Activated CD4-positive, alpha-beta T cell treated with anti-CD3 and anti-CD28 coated beads for 36 hours (primary cell): ENCODE results near the gene ING2. TPM values are rescaled to one million over a fixed set of nuclear protein-coding genes. Genes with fewer than 3 reads are reported as not detected.
A peak's percentile ranks its signal among the peaks of the same experiment; 100 is the strongest.

Source experiments
- ATAC-seq: fragments of 200-7000 bp; cut with Tn5 transposase; one replicate; pipeline ENCODE4 v1.10.0; 2021; ENCODE audit warnings: mild to moderate bottlenecking, moderate library complexity
- CTCF ChIA-PET: fragments of 350-600 bp; sonication (Branson Sonifier 250); formaldehyde crosslinking; loops from one replicate; lab custom pipeline; 2021; ENCODE audit warnings: antibody characterized with exemption; lab: Charles Lee
- POLR2A ChIA-PET: fragments of 350-600 bp; sonication (Branson Sonifier 250); formaldehyde crosslinking; loops from one replicate; lab custom pipeline; 2021; ENCODE audit warnings: antibody characterized with exemption, inconsistent platforms; lab: Charles Lee
- DNase-seq: peaks from one replicate; pipeline ENCODE4 v3.0.0-alpha.2; 2020
- H3K27ac Mint-ChIP-seq: one replicate; pipeline ENCODE4 v1.8.0; 2021; ENCODE audit warnings: mixed read lengths
- H3K27me3 Mint-ChIP-seq: one replicate; pipeline ENCODE4 v1.8.0; 2021; ENCODE audit warnings: mixed read lengths
- H3K36me3 Mint-ChIP-seq: one replicate; pipeline ENCODE4 v1.8.0; 2021; ENCODE audit warnings: low read depth, mixed read lengths
- H3K4me1 Mint-ChIP-seq: one replicate; pipeline ENCODE4 v1.8.0; 2021; ENCODE audit warnings: mixed read lengths
- H3K4me3 Mint-ChIP-seq: one replicate; pipeline ENCODE4 v1.8.0; 2021; ENCODE audit warnings: mild to moderate bottlenecking, moderate library complexity, mixed read lengths
- H3K9me3 Mint-ChIP-seq: one replicate; pipeline ENCODE4 v1.8.0; 2021; ENCODE audit warnings: low read depth, mixed read lengths
- intact Hi-C, 2 experiments: fragments of 100-400 bp; cut with DNase I in 1 of 2; cut with micrococcal nuclease in 1 of 2; formaldehyde crosslinking; loops; one replicate each; pipeline versions ENCODE4 v1.14.2 to v1.15.1; 2022 to 2024; cut with DNase I, micrococcal nuclease
- total RNA-seq, 2 experiments: library from RNA; stranded (reverse); gene quantifications; one replicate each; pipeline ENCODE4 v1.2.3, GENCODE V29; 2021

The ING2 gene
- total RNA-seq, 2 experiments from 2014 or later, result 19.9 to 30.0 TPM

DNA sequence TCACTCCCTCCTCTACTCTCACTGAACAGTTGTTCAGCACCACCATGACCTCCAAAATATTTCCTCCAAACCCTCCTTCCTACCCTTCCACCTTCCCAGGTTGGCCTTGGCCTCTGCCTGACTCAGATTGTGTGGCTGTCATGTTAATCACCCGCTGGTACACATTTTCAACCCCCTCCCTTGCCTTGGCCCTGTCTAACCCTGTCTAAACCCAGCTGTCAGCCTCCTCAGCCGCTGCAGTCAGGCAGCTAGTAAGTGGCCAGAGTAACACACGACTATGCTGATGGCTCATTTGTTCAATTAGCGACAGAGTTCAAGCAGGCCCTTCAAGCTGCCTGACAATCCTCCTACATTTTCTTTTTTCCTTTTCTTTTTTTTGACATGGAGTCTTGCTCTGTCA, 18.0 kb downstream of the ING2 start:
- Mint-ChIP-seq H3K27me3 (peaks cover 9% of the 10 kb centered on the region), H3K36me3 (no peaks in the 10 kb centered on the region), H3K27ac (no peak overlapping the region), H3K9me3 (no peaks in the 10 kb centered on the region), H3K4me1 (no peaks in the 10 kb centered on the region), H3K4me3 (no peak overlapping the region)
- ATAC-seq (no peak), DNase-seq (no peak)
- CTCF ChIA-PET, result interaction anchor here (0.7 kb wide), 1 partner anchor 164 kb away, joined by 3 read pairs; no protein-coding TSS in a partner anchor
- POLR2A ChIA-PET, result no interaction called here
- intact Hi-C loops, result no loop called here

DNA sequence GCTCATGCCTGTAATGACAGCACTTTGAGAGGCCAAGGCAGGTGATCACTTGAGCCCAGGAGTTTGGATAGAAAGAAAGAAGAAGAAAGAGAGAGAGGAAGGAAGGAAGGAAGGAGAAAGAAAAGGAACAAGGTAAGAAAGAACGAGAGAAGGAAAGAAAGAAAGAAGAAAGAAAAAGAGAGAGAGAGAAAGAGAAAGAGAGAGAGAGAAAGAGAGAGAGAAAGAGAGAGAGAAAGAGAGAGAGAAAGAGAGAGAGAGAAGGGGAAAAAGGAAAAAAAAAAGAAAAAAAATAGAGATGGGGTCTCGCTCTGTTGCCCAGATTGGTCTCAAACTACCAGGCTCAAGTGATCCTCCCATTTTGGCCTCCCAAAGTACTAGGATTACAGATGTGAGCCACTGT, 22.5 kb downstream of the ING2 start:
- H3K9me3 Mint-ChIP-seq, result no peaks in the 10 kb centered on the region
- POLR2A ChIA-PET, result no interaction called here
- H3K27me3 Mint-ChIP-seq, result peaks cover 22% of the 10 kb centered on the region
- intact Hi-C loops, result no loop called here
- DNase-seq (no peak), ATAC-seq (no peak)
- H3K4me1 Mint-ChIP-seq, result no peaks in the 10 kb centered on the region
- H3K27ac Mint-ChIP-seq, result no peak overlapping the region
- no peaks in the 10 kb centered on the region for H3K36me3 Mint-ChIP-seq
- CTCF ChIA-PET, result no interaction called here
- H3K4me3 Mint-ChIP-seq, result no peak overlapping the region

DNA sequence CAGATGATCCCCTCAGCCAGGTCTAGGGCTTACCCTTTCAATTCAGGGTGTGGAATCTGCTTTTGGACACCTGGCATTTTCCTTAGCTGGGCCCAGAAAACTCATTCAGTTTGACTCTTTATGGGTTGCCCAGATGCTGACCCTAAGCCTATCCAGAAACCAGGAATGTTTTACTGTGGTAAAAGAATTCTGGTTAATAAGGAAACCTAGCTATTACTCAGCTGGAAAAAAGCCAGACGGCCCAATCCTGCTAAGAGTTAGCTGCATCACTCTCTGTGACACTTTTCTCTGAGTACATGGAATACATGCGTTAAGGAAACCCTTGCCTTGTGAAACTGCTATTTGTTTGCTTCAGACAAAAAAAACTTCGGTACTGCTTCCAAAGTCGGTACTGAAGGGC, 28.0 kb downstream of the ING2 start:
- Mint-ChIP-seq H3K4me3 (no peak overlapping the region), H3K4me1 (no peaks in the 10 kb centered on the region), H3K36me3 (no peaks in the 10 kb centered on the region), H3K27ac (no peak overlapping the region), H3K27me3 (peaks cover 17% of the 10 kb centered on the region), H3K9me3 (no peaks in the 10 kb centered on the region)
- CTCF ChIA-PET, result interaction anchor here (0.6 kb wide), 1 partner anchor 188 kb away, joined by 3 read pairs; no protein-coding TSS in a partner anchor
- ATAC-seq (no peak), DNase-seq (no peak)
- intact Hi-C loops, result no loop called here
- POLR2A ChIA-PET, result no interaction called here

DNA sequence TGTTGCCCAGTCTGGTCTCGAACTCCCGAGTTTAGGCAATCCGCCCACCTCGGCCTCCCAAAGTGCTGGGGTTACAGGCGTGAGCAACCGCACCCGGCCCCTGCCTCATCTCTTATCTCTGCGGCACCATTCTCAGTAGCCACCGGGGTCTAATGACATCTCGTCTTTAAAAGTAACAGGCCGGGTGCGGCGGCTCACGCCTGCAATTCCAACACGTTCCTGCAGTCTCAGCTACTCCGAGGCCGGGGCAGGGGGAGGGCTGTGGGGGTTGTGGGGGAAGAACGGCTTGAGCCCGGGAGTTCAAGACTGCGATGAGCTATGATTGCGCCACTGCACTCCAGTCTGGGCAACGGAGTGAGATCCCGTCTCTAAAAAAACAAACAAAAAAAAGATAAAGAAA, 28.8 kb downstream of the ING2 start:
- CTCF ChIA-PET, result no interaction called here
- no peak overlapping the region for H3K4me3 Mint-ChIP-seq
- no peak overlapping the region for H3K27ac Mint-ChIP-seq
- intact Hi-C loops, result no loop called here
- ATAC-seq (no peak), DNase-seq (no peak)
- H3K9me3 Mint-ChIP-seq, result no peaks in the 10 kb centered on the region
- no peaks in the 10 kb centered on the region for H3K36me3 Mint-ChIP-seq
- POLR2A ChIA-PET, result no interaction called here
- H3K27me3 Mint-ChIP-seq, result peaks cover 19% of the 10 kb centered on the region
- H3K4me1 Mint-ChIP-seq, result no peaks in the 10 kb centered on the region

DNA sequence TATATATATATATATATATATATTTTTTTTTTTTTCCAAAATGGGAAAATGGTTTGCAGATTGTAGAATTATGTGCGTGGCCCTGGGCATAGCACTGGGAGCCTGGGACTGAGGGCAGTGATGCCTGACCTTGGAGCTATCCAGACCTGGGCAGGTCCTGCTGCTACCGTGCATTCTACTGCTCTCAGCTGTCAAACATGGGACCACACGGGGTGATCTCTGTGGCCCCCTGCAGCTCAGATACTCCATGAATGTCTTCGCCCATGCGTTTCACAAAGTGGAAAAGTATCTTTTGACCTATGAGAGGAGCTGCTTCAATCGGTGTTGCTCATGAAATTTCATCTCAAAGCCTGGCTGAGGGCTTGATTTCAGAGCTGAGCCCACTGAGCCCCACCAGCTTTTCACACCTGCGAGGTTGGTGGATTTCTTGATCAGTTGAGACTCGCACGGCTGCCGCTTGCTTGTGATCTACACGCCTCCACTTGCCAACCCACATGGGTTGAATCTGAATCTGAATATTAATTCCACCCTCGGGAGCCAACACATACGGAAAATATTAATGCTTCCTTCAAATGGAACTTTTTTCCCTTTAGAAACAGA, 35.7 kb downstream of the ING2 start:
- H3K36me3 Mint-ChIP-seq, result no peaks in the 10 kb centered on the region
- peaks cover 9% of the 10 kb centered on the region for H3K27me3 Mint-ChIP-seq
- intact Hi-C loops, result no loop called here
- peaks cover 13% of the 10 kb centered on the region for H3K9me3 Mint-ChIP-seq
- H3K4me3 Mint-ChIP-seq, result no peak overlapping the region
- no peak for DNase-seq
- ATAC-seq, result no peak
- no peak overlapping the region for H3K27ac Mint-ChIP-seq
- CTCF ChIA-PET, result interaction anchor here (0.9 to 1.1 kb wide), 2 partner anchors 9 to 73 kb away, joined by 3 read pairs; no protein-coding TSS in a partner anchor
- no peaks in the 10 kb centered on the region for H3K4me1 Mint-ChIP-seq
- POLR2A ChIA-PET, result no interaction called here

DNA sequence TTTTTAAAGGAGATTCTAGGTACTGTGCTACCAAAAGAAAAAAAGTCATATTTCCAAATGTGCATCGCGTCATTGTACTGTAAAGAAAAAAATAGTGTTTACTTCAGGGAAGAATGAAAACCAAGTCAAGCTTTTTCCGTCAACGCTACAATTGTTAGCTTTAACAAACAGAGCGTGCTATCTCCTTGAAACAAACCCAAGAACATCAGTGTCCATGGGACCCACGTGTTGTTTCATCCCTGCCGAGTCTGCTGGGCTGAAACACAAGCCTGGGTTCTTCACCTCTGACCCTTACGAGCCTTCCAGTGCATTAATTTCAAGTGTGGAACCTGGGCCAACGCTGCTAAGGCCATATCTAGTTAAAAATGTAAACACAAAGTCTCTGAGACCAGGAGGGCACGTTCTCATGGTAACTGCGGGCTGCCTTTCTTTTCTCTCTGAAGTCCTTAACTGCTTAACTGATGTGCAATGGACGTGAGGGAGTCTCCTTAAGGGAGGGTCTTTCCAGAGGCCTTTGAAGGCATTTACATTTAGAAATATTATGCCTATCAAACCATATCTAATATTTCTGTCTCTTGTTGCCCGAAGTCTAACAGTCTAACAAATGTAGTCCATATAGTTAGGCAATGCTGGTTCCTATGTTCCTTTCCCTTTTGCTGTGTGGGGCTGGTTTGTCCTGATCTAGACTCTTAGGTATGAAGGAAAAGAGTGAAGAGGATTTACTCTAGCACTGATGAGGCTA, 36.3 kb downstream of the ING2 start:
- Mint-ChIP-seq H3K4me1 (no peaks in the 10 kb centered on the region), H3K4me3 (no peak overlapping the region), H3K36me3 (no peaks in the 10 kb centered on the region), H3K9me3 (peaks cover 13% of the 10 kb centered on the region), H3K27me3 (peaks cover 9% of the 10 kb centered on the region), H3K27ac (no peak overlapping the region)
- ATAC-seq (no peak), DNase-seq (no peak)
- CTCF ChIA-PET, result interaction anchor here (1.1 kb wide), 1 partner anchor 8 kb away, joined by 3 read pairs; no protein-coding TSS in a partner anchor
- POLR2A ChIA-PET, result no interaction called here
- intact Hi-C loops, result no loop called here

DNA sequence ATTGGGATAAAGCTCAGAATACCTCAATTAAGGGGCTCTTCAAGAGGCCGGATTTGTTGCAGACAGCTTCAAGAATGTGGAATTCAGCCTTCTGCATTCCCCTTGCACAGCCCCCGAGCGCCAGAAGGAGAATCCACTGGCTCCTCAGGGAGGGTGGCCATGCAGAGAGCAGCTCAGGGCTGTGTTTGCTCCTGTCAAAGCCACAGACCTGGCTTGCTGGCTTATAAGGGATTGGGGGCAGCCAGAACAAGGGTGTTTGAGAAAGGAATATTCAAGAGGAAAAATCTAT, 36.8 kb downstream of the ING2 start:
- Mint-ChIP-seq H3K4me3 (no peak overlapping the region), H3K36me3 (no peaks in the 10 kb centered on the region), H3K27me3 (peaks cover 12% of the 10 kb centered on the region), H3K9me3 (peaks cover 13% of the 10 kb centered on the region), H3K27ac (no peak overlapping the region), H3K4me1 (no peaks in the 10 kb centered on the region)
- POLR2A ChIA-PET, result no interaction called here
- intact Hi-C loops, result no loop called here
- CTCF ChIA-PET, result no interaction called here
- ATAC-seq, result no peak
- DNase-seq, result no peak

DNA sequence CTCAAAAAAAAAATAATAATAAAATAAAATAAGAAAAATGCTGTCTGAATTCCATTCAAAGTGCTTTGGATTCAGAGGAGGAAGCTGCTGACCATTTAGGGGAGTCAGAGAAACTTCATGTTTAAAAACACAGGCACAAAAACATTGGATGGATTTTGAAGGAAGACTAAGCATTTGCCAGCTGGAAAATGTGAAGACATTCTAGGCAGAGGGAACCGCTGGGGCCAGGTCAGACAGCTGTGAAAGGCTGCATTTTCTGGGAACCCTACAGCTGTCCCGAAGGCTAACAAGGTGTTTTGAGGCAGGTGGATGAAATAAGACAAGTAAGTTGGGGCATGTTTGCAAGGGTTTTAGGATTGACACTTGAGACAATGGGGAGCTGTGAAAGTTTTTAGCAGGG, 38.6 kb downstream of the ING2 start:
- Mint-ChIP-seq H3K36me3 (no peaks in the 10 kb centered on the region), H3K4me3 (no peak overlapping the region), H3K27ac (no peak overlapping the region), H3K4me1 (no peaks in the 10 kb centered on the region), H3K9me3 (peaks cover 13% of the 10 kb centered on the region), H3K27me3 (peaks cover 16% of the 10 kb centered on the region)
- CTCF ChIA-PET, result interaction anchor here (0.7 kb wide), 1 partner anchor 1491 kb away, joined by 3 read pairs; no protein-coding TSS in a partner anchor
- no peak for ATAC-seq
- DNase-seq, result no peak
- POLR2A ChIA-PET, result no interaction called here
- intact Hi-C loops, result no loop called here

DNA sequence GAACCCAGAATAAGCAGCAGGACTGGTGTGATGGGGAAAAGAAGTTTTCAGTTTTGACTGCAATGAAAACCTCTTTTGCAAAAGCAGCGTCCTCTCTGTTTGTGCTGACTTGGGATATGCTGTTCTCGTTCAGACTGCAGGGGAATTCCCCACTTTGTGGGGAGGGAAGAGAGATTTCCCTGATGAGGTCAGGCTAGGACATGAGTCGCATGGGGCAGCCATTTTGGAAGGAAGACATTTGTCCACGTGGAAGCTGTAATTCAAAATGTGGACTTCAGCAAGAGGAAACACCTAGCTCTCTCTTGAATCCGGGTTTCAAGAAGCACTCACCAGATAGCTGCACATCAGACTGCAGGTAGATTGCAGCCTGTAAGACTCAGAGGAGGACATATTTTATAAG, 39.3 kb downstream of the ING2 start:
- Mint-ChIP-seq H3K9me3 (peaks cover 13% of the 10 kb centered on the region), H3K4me1 (no peaks in the 10 kb centered on the region), H3K4me3 (no peak overlapping the region), H3K27ac (no peak overlapping the region), H3K36me3 (no peaks in the 10 kb centered on the region), H3K27me3 (peaks cover 21% of the 10 kb centered on the region)
- DNase-seq (peak; percentile 25), ATAC-seq (peak; percentile 33)
- intact Hi-C loops, result no loop called here
- ChIA-PET CTCF (interaction anchor here (0.6 kb wide), 1 partner anchor 84 kb away, joined by 3 read pairs; no protein-coding TSS in a partner anchor), POLR2A (no interaction called here)

DNA sequence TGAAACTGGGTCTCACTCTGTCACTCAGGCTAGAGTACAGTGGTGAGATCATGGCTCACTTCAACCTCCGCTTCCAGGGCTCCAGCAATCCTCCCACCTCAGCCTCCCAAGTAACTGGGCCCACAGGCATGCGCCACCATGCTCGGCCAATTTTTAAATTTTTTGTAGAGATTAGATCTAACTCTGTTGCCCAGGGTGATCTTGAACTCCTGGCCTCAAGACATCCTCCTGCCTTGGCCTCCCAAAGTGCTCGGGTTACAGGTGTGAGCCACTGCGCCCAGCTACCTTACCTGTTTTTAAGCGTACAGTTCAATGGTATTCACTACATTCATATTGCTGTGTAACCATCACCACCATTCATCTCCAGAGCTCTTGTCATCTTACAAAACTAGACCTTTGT, 41.5 kb downstream of the ING2 start:
- no peak overlapping the region for H3K4me3 Mint-ChIP-seq
- CTCF ChIA-PET, result no interaction called here
- H3K4me1 Mint-ChIP-seq, result no peaks in the 10 kb centered on the region
- DNase-seq (no peak), ATAC-seq (no peak)
- H3K27ac Mint-ChIP-seq, result no peak overlapping the region
- intact Hi-C loops, result no loop called here
- H3K9me3 Mint-ChIP-seq, result peaks cover 13% of the 10 kb centered on the region
- POLR2A ChIA-PET, result no interaction called here
- H3K27me3 Mint-ChIP-seq, result peaks cover 25% of the 10 kb centered on the region
- H3K36me3 Mint-ChIP-seq, result no peaks in the 10 kb centered on the region

DNA sequence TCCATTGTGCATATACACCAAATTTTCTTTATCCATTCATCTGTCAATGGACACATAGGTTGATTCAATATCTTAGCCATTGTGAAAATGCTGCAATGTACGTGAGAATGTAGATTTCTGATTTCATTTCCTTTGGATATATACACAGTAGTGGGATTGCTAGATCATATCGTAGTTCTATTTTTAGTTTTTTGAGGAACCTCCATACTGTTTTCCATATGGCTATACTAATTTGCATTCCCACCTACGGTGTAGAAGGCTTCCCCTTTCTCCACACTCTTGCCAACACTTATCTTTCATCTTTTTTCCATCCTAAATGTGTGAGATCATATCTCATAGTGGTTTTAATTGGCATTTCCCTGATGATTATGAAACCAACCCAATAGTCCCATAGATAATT, 43.4 kb downstream of the ING2 start:
- intact Hi-C loops, result no loop called here
- no peaks in the 10 kb centered on the region for H3K4me1 Mint-ChIP-seq
- peaks cover 23% of the 10 kb centered on the region for H3K27me3 Mint-ChIP-seq
- POLR2A ChIA-PET, result no interaction called here
- no peak for DNase-seq
- no peak overlapping the region for H3K4me3 Mint-ChIP-seq
- CTCF ChIA-PET, result no interaction called here
- peaks cover 17% of the 10 kb centered on the region for H3K9me3 Mint-ChIP-seq
- H3K27ac Mint-ChIP-seq, result no peak overlapping the region
- no peak for ATAC-seq
- no peaks in the 10 kb centered on the region for H3K36me3 Mint-ChIP-seq
